GM23338 (cell line): ENCODE data around the gene RER1.

Source experiments
- CREB1 ChIP-seq: fragments of 250-450 bp; sonication (Bioruptor Pico); IDR thresholded peaks from 2 replicates; pipeline ENCODE4 v1.5.0; 2020; ENCODE audit warnings: low read depth, mild to moderate bottlenecking, moderate library complexity
- EZH2 ChIP-seq: fragments of 200-600 bp; sonication (generic); IDR thresholded peaks from one replicate; pipeline ENCODE4 v1.8.0; 2017; ENCODE audit warnings: antibody characterized with exemption, mild to moderate bottlenecking, low read depth; ENCODE audit not compliant: unreplicated experiment
- EZH2phosphoT487 ChIP-seq: fragments of 200-600 bp; sonication (generic); IDR thresholded peaks from one replicate; pipeline ENCODE4 v1.8.1; 2018; ENCODE audit warnings: antibody characterized with exemption; ENCODE audit not compliant: unreplicated experiment
- JUNB ChIP-seq: IDR thresholded peaks from one replicate; pipeline ENCODE4 v1.6.1; 2016; ENCODE audit warnings: antibody characterized with exemption; ENCODE audit not compliant: unreplicated experiment
- NANOG ChIP-seq: IDR thresholded peaks from 2 replicates; pipeline ENCODE4 v1.6.1; 2016; ENCODE audit warnings: antibody characterized with exemption, borderline replicate concordance
- POLR2AphosphoS5 ChIP-seq: IDR thresholded peaks from 2 replicates; pipeline ENCODE4 v1.6.1; 2016; ENCODE audit warnings: antibody characterized with exemption, low read depth
- STAT1 ChIP-seq: IDR thresholded peaks from one replicate; pipeline ENCODE4 v1.6.1; 2016; ENCODE audit warnings: antibody characterized with exemption; ENCODE audit not compliant: unreplicated experiment
- ZNF331 ChIP-seq: fragments of 250-450 bp; sonication (Bioruptor Pico); IDR thresholded peaks from 2 replicates; pipeline ENCODE4 v1.5.0; 2020; ENCODE audit warnings: low read depth, mild to moderate bottlenecking, moderate library complexity
- TF ChIP-seq, protein P1 (sequence below), 2 experiments: fragments of 200-600 bp in 1 of 2; sonication (generic) in 1 of 2; conservative IDR thresholded peaks; 2 replicates each; pipeline versions ENCODE4 v1.5.1 to v1.6.1; 2016 to 2017; ENCODE audit warnings: antibody characterized with exemption in 2 of 2, low read depth in 2 of 2, mild to moderate bottlenecking in 2 of 2, moderate library complexity in 1 of 2
- TF ChIP-seq, protein P2 (sequence below): IDR thresholded peaks from one replicate; pipeline ENCODE4 v1.6.1; 2018; ENCODE audit warnings: antibody characterized with exemption; ENCODE audit not compliant: unreplicated experiment
- TF ChIP-seq, protein P3 (sequence below): fragments of 250-450 bp; sonication (Bioruptor Pico); IDR thresholded peaks from 2 replicates; pipeline ENCODE4 v1.5.0; 2020; ENCODE audit warnings: mild to moderate bottlenecking, moderate library complexity
- TF ChIP-seq, protein P4 (sequence below): IDR thresholded peaks from 2 replicates; pipeline ENCODE4 v1.6.1; 2016; ENCODE audit warnings: antibody characterized with exemption

DNA sequence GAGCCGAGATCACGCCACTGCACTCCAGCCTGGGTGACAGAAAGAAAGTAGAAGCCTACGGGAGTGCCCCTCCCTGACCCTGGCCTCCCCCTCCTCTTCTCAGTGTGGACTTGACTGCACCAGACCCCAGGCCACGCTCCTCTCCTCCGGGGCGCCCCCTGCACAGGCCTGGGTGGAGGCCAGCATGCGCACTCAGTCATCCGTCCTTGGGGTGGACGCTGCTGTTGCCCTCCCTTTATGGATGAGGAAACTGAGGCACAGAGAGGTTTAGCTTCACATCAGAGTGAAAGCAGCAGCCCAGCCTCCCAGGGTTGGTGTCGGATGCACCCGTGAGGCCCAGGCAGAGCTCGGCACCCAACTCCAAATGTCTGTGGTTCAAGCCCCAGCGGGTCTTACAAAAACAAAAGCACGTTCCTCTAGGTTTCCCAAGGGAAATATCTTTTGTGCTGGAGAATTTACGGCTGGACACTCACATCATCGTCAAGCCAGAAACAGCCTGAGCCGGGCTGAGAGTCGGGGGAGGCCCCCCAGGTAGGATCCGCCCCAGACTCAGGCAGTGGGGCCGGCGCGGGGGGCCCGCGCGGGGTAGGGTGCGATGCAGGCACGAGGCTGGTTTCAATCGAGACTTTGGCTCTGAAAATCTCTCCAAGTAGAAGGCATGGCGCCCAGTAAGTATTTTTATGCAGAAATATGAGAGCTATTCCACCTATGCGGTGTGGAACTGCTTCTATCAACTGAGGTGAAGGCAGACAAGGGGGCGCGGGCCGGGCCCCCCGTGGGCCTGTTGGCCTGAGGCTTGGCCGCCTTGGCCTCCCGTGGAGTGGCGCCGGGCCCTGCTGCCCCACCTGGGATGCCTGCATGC, 36.9 kb upstream of the RER1 start:
- TF ChIP-seq EZH2 (no peak), JUNB (no peak), POLR2AphosphoS5 (no peak), ZNF331 (CRISPR knock-in tag) (no peak), EZH2phosphoT487 (no peak), NANOG (no peak), CREB1 (CRISPR knock-in tag) (no peak), STAT1 (no peak)
- TF ChIP-seq, protein P1, sequence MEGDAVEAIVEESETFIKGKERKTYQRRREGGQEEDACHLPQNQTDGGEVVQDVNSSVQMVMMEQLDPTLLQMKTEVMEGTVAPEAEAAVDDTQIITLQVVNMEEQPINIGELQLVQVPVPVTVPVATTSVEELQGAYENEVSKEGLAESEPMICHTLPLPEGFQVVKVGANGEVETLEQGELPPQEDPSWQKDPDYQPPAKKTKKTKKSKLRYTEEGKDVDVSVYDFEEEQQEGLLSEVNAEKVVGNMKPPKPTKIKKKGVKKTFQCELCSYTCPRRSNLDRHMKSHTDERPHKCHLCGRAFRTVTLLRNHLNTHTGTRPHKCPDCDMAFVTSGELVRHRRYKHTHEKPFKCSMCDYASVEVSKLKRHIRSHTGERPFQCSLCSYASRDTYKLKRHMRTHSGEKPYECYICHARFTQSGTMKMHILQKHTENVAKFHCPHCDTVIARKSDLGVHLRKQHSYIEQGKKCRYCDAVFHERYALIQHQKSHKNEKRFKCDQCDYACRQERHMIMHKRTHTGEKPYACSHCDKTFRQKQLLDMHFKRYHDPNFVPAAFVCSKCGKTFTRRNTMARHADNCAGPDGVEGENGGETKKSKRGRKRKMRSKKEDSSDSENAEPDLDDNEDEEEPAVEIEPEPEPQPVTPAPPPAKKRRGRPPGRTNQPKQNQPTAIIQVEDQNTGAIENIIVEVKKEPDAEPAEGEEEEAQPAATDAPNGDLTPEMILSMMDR (conservative IDR thresholded peaks at IDR 0.05; ENCODE audit: low read depth in 2 of 2), result no peak
- TF ChIP-seq, protein P2, sequence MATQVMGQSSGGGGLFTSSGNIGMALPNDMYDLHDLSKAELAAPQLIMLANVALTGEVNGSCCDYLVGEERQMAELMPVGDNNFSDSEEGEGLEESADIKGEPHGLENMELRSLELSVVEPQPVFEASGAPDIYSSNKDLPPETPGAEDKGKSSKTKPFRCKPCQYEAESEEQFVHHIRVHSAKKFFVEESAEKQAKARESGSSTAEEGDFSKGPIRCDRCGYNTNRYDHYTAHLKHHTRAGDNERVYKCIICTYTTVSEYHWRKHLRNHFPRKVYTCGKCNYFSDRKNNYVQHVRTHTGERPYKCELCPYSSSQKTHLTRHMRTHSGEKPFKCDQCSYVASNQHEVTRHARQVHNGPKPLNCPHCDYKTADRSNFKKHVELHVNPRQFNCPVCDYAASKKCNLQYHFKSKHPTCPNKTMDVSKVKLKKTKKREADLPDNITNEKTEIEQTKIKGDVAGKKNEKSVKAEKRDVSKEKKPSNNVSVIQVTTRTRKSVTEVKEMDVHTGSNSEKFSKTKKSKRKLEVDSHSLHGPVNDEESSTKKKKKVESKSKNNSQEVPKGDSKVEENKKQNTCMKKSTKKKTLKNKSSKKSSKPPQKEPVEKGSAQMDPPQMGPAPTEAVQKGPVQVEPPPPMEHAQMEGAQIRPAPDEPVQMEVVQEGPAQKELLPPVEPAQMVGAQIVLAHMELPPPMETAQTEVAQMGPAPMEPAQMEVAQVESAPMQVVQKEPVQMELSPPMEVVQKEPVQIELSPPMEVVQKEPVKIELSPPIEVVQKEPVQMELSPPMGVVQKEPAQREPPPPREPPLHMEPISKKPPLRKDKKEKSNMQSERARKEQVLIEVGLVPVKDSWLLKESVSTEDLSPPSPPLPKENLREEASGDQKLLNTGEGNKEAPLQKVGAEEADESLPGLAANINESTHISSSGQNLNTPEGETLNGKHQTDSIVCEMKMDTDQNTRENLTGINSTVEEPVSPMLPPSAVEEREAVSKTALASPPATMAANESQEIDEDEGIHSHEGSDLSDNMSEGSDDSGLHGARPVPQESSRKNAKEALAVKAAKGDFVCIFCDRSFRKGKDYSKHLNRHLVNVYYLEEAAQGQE, result no peak
- TF ChIP-seq, protein P3, sequence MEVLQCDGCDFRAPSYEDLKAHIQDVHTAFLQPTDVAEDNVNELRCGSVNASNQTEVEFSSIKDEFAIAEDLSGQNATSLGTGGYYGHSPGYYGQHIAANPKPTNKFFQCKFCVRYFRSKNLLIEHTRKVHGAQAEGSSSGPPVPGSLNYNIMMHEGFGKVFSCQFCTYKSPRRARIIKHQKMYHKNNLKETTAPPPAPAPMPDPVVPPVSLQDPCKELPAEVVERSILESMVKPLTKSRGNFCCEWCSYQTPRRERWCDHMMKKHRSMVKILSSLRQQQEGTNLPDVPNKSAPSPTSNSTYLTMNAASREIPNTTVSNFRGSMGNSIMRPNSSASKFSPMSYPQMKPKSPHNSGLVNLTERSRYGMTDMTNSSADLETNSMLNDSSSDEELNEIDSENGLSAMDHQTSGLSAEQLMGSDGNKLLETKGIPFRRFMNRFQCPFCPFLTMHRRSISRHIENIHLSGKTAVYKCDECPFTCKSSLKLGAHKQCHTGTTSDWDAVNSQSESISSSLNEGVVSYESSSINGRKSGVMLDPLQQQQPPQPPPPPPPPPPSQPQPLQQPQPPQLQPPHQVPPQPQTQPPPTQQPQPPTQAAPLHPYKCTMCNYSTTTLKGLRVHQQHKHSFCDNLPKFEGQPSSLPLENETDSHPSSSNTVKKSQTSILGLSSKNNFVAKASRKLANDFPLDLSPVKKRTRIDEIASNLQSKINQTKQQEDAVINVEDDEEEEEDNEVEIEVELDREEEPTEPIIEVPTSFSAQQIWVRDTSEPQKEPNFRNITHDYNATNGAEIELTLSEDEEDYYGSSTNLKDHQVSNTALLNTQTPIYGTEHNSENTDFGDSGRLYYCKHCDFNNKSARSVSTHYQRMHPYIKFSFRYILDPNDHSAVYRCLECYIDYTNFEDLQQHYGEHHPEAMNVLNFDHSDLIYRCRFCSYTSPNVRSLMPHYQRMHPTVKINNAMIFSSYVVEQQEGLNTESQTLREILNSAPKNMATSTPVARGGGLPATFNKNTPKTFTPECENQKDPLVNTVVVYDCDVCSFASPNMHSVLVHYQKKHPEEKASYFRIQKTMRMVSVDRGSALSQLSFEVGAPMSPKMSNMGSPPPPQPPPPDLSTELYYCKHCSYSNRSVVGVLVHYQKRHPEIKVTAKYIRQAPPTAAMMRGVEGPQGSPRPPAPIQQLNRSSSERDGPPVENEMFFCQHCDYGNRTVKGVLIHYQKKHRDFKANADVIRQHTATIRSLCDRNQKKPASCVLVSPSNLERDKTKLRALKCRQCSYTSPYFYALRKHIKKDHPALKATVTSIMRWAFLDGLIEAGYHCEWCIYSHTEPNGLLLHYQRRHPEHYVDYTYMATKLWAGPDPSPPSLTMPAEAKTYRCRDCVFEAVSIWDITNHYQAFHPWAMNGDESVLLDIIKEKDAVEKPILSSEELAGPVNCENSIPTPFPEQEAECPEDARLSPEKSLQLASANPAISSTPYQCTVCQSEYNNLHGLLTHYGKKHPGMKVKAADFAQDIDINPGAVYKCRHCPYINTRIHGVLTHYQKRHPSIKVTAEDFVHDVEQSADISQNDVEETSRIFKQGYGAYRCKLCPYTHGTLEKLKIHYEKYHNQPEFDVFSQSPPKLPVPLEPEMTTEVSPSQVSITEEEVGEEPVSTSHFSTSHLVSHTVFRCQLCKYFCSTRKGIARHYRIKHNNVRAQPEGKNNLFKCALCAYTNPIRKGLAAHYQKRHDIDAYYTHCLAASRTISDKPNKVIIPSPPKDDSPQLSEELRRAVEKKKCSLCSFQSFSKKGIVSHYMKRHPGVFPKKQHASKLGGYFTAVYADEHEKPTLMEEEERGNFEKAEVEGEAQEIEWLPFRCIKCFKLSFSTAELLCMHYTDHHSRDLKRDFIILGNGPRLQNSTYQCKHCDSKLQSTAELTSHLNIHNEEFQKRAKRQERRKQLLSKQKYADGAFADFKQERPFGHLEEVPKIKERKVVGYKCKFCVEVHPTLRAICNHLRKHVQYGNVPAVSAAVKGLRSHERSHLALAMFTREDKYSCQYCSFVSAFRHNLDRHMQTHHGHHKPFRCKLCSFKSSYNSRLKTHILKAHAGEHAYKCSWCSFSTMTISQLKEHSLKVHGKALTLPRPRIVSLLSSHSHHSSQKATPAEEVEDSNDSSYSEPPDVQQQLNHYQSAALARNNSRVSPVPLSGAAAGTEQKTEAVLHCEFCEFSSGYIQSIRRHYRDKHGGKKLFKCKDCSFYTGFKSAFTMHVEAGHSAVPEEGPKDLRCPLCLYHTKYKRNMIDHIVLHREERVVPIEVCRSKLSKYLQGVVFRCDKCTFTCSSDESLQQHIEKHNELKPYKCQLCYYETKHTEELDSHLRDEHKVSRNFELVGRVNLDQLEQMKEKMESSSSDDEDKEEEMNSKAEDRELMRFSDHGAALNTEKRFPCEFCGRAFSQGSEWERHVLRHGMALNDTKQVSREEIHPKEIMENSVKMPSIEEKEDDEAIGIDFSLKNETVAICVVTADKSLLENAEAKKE (CRISPR knock-in tag), result no peak
- TF ChIP-seq, protein P4, sequence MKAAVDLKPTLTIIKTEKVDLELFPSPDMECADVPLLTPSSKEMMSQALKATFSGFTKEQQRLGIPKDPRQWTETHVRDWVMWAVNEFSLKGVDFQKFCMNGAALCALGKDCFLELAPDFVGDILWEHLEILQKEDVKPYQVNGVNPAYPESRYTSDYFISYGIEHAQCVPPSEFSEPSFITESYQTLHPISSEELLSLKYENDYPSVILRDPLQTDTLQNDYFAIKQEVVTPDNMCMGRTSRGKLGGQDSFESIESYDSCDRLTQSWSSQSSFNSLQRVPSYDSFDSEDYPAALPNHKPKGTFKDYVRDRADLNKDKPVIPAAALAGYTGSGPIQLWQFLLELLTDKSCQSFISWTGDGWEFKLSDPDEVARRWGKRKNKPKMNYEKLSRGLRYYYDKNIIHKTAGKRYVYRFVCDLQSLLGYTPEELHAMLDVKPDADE, result no peak
